GOT3 (cell line): ENCODE data around the gene IPMK.

Source experiments
- DNase-seq: peaks from one replicate; lab custom pipeline; 2025; ENCODE audit warnings: mixed read lengths; lab: John Stamatoyannopoulos, UW

Gene IPMK

DNA sequence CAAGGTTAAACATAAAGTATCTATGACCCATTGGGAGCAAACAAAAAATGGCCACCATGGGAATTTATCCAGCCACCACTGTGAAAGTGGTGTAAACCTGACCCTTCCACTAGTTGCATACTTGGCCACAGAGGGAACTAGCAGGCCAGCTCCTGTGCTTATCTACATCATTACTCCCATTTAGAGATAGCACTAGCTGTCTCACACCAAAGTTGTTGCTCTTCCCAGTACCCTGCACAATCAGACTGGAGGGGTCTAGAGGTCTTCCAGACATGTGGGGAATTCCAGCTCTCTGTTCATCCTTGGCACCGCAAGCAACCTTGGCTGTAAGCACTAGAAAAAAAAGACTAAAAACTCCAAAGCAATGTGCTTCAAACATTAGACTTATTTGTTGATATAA is 113.9 kb downstream of the IPMK start:
- DNase-seq: no peak

DNA sequence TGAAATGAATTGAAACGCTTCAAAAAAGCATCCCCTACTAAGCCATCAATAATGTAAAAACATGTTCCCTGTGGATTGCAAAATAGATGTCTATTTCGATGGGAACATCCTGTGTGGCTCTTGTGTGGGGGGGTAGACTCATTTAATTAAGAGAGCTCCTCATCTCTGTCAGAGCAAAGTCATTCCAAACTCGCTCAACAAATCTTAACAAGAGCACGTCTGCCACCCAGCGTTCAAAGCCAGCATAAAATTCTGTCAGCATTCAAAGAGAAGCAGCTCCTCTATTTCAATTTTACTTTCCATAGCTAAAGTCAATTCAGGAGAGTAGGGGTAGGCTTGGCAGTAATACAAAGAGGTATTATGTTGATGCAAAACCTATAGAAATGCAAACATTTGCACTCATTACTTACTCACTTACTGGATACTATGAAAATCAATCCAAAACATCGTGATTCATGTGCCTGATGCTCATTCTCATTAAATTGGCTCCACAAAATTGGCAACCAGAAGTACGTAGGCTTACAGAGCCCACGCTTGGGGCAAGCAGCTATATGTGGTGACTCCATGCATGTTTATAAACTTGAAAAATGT is 114.9 kb downstream of the IPMK start:
- no peak for DNase-seq

DNA sequence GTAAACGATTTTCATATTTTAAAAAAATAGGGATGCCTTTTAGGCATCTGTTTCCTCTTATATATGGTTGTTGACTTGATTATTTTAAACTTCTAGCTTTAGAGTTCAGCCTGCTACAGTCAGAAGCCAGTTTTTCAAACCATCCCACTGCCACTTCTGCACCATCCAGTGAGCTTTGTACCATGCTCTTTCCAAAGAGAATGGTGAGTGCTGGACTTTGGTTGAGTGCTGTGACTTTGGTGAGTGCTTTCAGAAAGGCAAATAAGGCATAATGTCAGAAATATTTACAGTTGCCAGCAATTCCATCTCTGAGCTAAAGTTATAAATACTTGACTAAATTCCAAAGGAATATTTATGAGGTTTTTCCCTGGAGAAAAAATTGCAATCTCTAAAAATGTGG is 117.4 kb downstream of the IPMK start:
- DNase-seq: no peak

GRCh38 chr10:58143944-58144343 is 123.8 kb downstream of the IPMK start:
- DNase-seq: no peak
